ENCODE measurements around the gene GMDS.

- peak; percentile 0 for TF ChIP-seq CTCF (IDR thresholded peaks at IDR 0.05)
- TF ChIP-seq EZH2 (IDR thresholded peaks at IDR 0.05; ENCODE audit: borderline replicate concordance, insufficient read depth, low read depth, low read length, poor library complexity, severe bottlenecking): no peak
These were observed 452.4 kb downstream of the GMDS start for GRCh38 chr6:1792989-1793388.
